Liver (tissue), 9 donors: Measurements from ENCODE around the gene DUSP16. TPM values are rescaled to one million over a fixed set of nuclear protein-coding genes. Genes with fewer than 3 reads are reported as not detected.
A peak's percentile ranks its signal among the peaks of the same experiment; 100 is the strongest.

Experiments
- DNase-seq: peaks from one replicate; pipeline ENCODE4 v3.0.0-alpha.2; 2017; ENCODE audit warnings: low spot score
- H3K27ac ChIP-seq, 2 donors: one replicate each; pipeline ENCODE4 v1.7.0; 2013; ENCODE audit warnings: inconsistent platforms in 2 of 2, low read length in 2 of 2, control low read depth in 1 of 2, low read depth in 1 of 2, mild to moderate bottlenecking in 1 of 2
- H3K27me3 ChIP-seq, 4 donors: one replicate each; pipeline versions ENCODE4 v1.6.1 to v1.7.0; 2013; ENCODE audit warnings: low read length in 3 of 4, inconsistent platforms in 1 of 4, mild to moderate bottlenecking in 1 of 4, moderate library complexity in 1 of 4; ENCODE audit not compliant: control insufficient read depth in 4 of 4, insufficient read depth in 4 of 4
- H3K36me3 ChIP-seq, 4 donors: one replicate each; pipeline versions ENCODE4 v1.6.1 to v1.7.0; 2013; ENCODE audit warnings: low read length in 3 of 4, mild to moderate bottlenecking in 3 of 4, low read depth in 1 of 4, moderate library complexity in 1 of 4; ENCODE audit not compliant: control insufficient read depth in 4 of 4, insufficient read depth in 3 of 4
- H3K4me1 ChIP-seq, 4 donors: one replicate each; pipeline versions ENCODE4 v1.6.1 to v1.7.0; 2013; ENCODE audit warnings: low read length in 3 of 4, mild to moderate bottlenecking in 3 of 4, moderate library complexity in 1 of 4; ENCODE audit not compliant: control insufficient read depth in 4 of 4, insufficient read depth in 4 of 4
- H3K4me3 ChIP-seq, 3 donors: one replicate each; pipeline versions ENCODE4 v1.6.1 to v1.7.0; 2013; ENCODE audit warnings: low read length in 3 of 3, control low read depth in 1 of 3, low read depth in 1 of 3, mild to moderate bottlenecking in 1 of 3
- H3K9ac ChIP-seq, 2 donors: one replicate each; pipeline ENCODE4 v1.7.0; 2013; ENCODE audit warnings: low read length in 2 of 2, mild to moderate bottlenecking in 2 of 2, moderate library complexity in 2 of 2, control low read depth in 1 of 2, low read depth in 1 of 2
- H3K9me3 ChIP-seq, 4 donors: one replicate each; pipeline versions ENCODE4 v1.6.1 to v1.7.0; 2013; ENCODE audit warnings: low read length in 3 of 4; ENCODE audit not compliant: control insufficient read depth in 4 of 4
- EGR1 ChIP-seq, 2 donors: IDR thresholded peaks; 2 replicates each; pipeline ENCODE4 v1.6.1; 2016 to 2018; ENCODE audit warnings: antibody characterized with exemption in 2 of 2, low read depth in 2 of 2
- FOXA1 ChIP-seq: IDR thresholded peaks from 2 replicates; pipeline ENCODE4 v1.6.1; 2016; ENCODE audit warnings: antibody characterized with exemption
- FOXA2 ChIP-seq: IDR thresholded peaks from 2 replicates; pipeline ENCODE4 v1.6.1; 2016; ENCODE audit warnings: antibody characterized with exemption
- GABPA ChIP-seq, 2 donors: IDR thresholded peaks in 1 of 2; conservative IDR thresholded peaks in 1 of 2; 2 replicates each; pipeline ENCODE4 v1.6.1; 2016; ENCODE audit warnings: antibody characterized with exemption in 2 of 2, mild to moderate bottlenecking in 1 of 2, moderate library complexity in 1 of 2
- HNF4A ChIP-seq, 2 donors: conservative IDR thresholded peaks; 2 replicates each; pipeline ENCODE4 v1.6.1; 2016; ENCODE audit warnings: antibody characterized with exemption in 2 of 2, mild to moderate bottlenecking in 2 of 2
- HNF4G ChIP-seq: IDR thresholded peaks from 2 replicates; pipeline ENCODE4 v1.6.1; 2016; ENCODE audit warnings: antibody characterized with exemption
- JUND ChIP-seq, 2 donors: IDR thresholded peaks; 2 replicates each; pipeline ENCODE4 v1.6.1; 2016; ENCODE audit warnings: antibody characterized with exemption in 2 of 2
- NR2F2 ChIP-seq: IDR thresholded peaks from 2 replicates; pipeline ENCODE4 v1.6.1; 2016; ENCODE audit warnings: antibody characterized with exemption
- RAD21 ChIP-seq, 2 donors: IDR thresholded peaks; 2 replicates each; pipeline ENCODE4 v1.6.1; 2016; ENCODE audit warnings: antibody characterized with exemption in 2 of 2, mild to moderate bottlenecking in 2 of 2
- REST ChIP-seq: IDR thresholded peaks from 2 replicates; pipeline ENCODE4 v1.6.1; 2016; ENCODE audit warnings: antibody characterized with exemption, mild to moderate bottlenecking
- RXRA ChIP-seq, 2 donors: IDR thresholded peaks; 2 replicates each; pipeline ENCODE4 v1.6.1; 2017 to 2018; ENCODE audit warnings: antibody characterized with exemption in 2 of 2, mild to moderate bottlenecking in 1 of 2
- SP1 ChIP-seq: IDR thresholded peaks from 2 replicates; pipeline ENCODE4 v1.6.1; 2018; ENCODE audit warnings: antibody characterized with exemption, mild to moderate bottlenecking
- TAF1 ChIP-seq: conservative IDR thresholded peaks from 2 replicates; pipeline ENCODE4 v1.6.1; 2016; ENCODE audit warnings: antibody characterized with exemption, mild to moderate bottlenecking
- YY1 ChIP-seq: IDR thresholded peaks from 2 replicates; pipeline ENCODE4 v1.6.1; 2016; ENCODE audit warnings: antibody characterized with exemption, mild to moderate bottlenecking
- WGBS: extraction: QIAGEN DNeasy Blood & Tissue Kit; methylation state at CpG from one replicate; pipeline ENCODE4 v1.1.7; 2013; 5-methylcytosine and 5-hydroxymethylcytosine counted together
- polyA plus RNA-seq, 2 donors: library from polyadenylated mRNA; stranded (reverse) in 1 of 2; unstranded in 1 of 2; fragments of 200-250 nt in 1 of 2; fragments of >200 nt in 1 of 2; fragmentation: Nextera tagmentation in 1 of 2; extraction: Ambion mirVana in 1 of 2; gene quantifications; one replicate each; pipeline versions ENCODE4 v1.2.1 to v1.2.3, GENCODE V29; 2013 to 2015
- total RNA-seq, 2 donors: library from RNA; depleted of rRNA; stranded (reverse); fragments of >200 nt; gene quantifications; one replicate each; pipeline ENCODE4 v1.2.3, GENCODE V29; 2014
- TF ChIP-seq, protein P1 (sequence below): IDR thresholded peaks from 2 replicates; pipeline ENCODE4 v1.6.1; 2016; ENCODE audit warnings: antibody characterized with exemption
- TF ChIP-seq, protein P2 (sequence below): fragments of 150-350 bp; IDR thresholded peaks from 2 replicates; pipeline ENCODE4 v1.5.1; 2017; ENCODE audit warnings: improper control_type of control experiment, low read depth, low read length; ENCODE audit not compliant: missing input control
- TF ChIP-seq, protein P3 (sequence below): IDR thresholded peaks from 2 replicates; pipeline ENCODE4 v1.6.1; 2016; ENCODE audit warnings: antibody characterized with exemption
- TF ChIP-seq, protein P4 (sequence below): IDR thresholded peaks from 2 replicates; pipeline ENCODE4 v1.6.1; 2016; ENCODE audit warnings: antibody characterized with exemption
- donor health status: healthy.
- donor health status: healthy.
- donor health status: healthy.
- donor health status: healthy.
- donor health status: healthy.

DUSP16 gene
- total and polyA plus RNA-seq, 4 donors, result 7.8 to 56.4 (median 19.1) TPM

DNA sequence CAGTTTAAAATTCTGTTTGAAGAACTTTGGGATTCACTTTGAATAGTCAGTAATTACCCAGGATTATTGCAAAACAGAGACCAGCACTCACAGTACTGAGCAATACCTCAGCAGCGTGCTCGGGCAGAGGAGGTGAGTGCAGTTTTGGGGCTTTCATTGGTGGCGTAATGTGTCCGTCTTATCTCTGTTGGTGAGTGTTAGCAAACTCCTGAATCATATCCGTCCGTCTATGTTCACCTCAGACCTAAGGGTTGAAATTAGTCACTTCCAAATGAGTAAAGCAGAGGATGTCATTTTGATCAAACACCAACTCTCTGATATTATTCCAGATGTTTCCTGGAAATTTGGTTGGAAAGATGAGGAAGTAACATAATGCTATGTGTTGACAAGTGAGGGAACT, 123.0 kb downstream of the DUSP16 start:
- 26% methylated on average over 6 of the region's 6 CpGs for WGBS
- no peak for DNase-seq
- H3K27me3 ChIP-seq, result no peaks in the 10 kb centered on the region
- H3K36me3 ChIP-seq, result peaks cover 0 to 2% (median 0%) of the 10 kb centered on the region in 4 donors
- no peaks in the 10 kb centered on the region for H3K9me3 ChIP-seq
- no peak overlapping the region for H3K4me3 ChIP-seq
- peak overlapping the region; percentile 76 to 85 for H3K27ac ChIP-seq
- H3K4me1 ChIP-seq, result peaks cover 8 to 26% (median 9%) of the 10 kb centered on the region in 4 donors
- TF ChIP-seq, protein P1, sequence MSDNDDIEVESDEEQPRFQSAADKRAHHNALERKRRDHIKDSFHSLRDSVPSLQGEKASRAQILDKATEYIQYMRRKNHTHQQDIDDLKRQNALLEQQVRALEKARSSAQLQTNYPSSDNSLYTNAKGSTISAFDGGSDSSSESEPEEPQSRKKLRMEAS, result peak; percentile 82
- TF ChIP-seq JUND (IDR thresholded peaks at IDR 0.05) (peak; percentile 70 to 88), RXRA (IDR thresholded peaks at IDR 0.05) (peak; percentile 87), HNF4A (conservative IDR thresholded peaks at IDR 0.05) (peak; percentile 73 to 74), HNF4G (peak; percentile 25), TAF1 (peak; percentile 52), EGR1 (IDR thresholded peaks at IDR 0.05; ENCODE audit: low read depth in 2 of 2) (no peak), YY1 (peak; percentile 76), FOXA2 (peak; percentile 35), SP1 (peak; percentile 91), GABPA (IDR thresholded peaks at IDR 0.05 in 1 of 2, conservative IDR thresholded peaks at IDR 0.05 in 1 of 2) (no peak), FOXA1 (no peak), REST (peak; percentile 79), RAD21 (IDR thresholded peaks at IDR 0.05) (peak; percentile 54 to 66), NR2F2 (peak; percentile 26)
- TF ChIP-seq, protein P2, sequence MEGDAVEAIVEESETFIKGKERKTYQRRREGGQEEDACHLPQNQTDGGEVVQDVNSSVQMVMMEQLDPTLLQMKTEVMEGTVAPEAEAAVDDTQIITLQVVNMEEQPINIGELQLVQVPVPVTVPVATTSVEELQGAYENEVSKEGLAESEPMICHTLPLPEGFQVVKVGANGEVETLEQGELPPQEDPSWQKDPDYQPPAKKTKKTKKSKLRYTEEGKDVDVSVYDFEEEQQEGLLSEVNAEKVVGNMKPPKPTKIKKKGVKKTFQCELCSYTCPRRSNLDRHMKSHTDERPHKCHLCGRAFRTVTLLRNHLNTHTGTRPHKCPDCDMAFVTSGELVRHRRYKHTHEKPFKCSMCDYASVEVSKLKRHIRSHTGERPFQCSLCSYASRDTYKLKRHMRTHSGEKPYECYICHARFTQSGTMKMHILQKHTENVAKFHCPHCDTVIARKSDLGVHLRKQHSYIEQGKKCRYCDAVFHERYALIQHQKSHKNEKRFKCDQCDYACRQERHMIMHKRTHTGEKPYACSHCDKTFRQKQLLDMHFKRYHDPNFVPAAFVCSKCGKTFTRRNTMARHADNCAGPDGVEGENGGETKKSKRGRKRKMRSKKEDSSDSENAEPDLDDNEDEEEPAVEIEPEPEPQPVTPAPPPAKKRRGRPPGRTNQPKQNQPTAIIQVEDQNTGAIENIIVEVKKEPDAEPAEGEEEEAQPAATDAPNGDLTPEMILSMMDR, result no peak
- TF ChIP-seq, protein P3, sequence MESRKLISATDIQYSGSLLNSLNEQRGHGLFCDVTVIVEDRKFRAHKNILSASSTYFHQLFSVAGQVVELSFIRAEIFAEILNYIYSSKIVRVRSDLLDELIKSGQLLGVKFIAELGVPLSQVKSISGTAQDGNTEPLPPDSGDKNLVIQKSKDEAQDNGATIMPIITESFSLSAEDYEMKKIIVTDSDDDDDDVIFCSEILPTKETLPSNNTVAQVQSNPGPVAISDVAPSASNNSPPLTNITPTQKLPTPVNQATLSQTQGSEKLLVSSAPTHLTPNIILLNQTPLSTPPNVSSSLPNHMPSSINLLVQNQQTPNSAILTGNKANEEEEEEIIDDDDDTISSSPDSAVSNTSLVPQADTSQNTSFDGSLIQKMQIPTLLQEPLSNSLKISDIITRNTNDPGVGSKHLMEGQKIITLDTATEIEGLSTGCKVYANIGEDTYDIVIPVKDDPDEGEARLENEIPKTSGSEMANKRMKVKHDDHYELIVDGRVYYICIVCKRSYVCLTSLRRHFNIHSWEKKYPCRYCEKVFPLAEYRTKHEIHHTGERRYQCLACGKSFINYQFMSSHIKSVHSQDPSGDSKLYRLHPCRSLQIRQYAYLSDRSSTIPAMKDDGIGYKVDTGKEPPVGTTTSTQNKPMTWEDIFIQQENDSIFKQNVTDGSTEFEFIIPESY, result no peak
- TF ChIP-seq, protein P4, sequence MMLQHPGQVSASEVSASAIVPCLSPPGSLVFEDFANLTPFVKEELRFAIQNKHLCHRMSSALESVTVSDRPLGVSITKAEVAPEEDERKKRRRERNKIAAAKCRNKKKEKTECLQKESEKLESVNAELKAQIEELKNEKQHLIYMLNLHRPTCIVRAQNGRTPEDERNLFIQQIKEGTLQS, result peak; percentile 31
- no peak overlapping the region for H3K9ac ChIP-seq
